GM13976 (cell line): ENCODE results near the gene CYP26A1.

ENCODE experiments used
- DNase-seq: peaks from one replicate; pipeline ENCODE4 v3.0.0; 2012; ENCODE audit warnings: low spot score
- in situ Hi-C: fragments of 300-500 bp; cut with MboI; formaldehyde crosslinking; loops from one replicate; pipeline ENCODE4 v1.12.0; 2022; ENCODE audit warnings: low sequenced_read_pairs, mixed read lengths, inconsistent platforms; ENCODE audit not compliant: unreplicated experiment
- TF ChIP-seq, protein P1 (sequence below): IDR thresholded peaks from 2 replicates; pipeline ENCODE4 v1.5.1; 2012; ENCODE audit warnings: borderline replicate concordance, mild to moderate bottlenecking; ENCODE audit not compliant: insufficient read depth; ENCODE audit errors: extremely low read depth, missing control alignments, control extremely low read depth

CYP26A1 gene

DNA sequence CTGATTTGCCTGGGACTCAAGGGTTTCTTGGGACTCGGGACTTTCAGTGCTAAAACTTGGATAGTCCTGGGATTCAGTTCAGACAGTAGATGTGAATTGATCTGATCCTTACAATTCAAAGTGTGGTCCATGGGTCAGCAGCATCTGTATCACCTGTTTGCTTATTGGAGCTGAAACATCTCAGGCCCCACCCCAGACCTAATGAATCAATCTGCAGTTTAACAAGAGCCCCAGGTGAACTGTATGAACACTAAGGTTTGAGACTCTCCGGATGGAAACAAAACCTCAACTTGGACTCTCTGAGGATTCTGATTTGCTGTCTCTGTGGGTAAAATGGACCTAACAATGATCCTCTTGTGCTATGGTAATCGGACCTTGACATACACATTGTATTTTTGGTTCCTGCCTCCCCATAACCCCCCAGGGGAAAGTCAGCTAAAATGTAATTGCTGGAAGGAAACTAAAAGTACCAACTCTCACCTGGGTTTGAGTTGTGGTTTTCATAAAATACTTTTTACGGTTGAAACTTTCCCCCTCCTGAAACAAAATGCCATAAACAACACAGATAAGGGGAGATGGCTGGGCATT is 11.7 kb downstream of the CYP26A1 start:
- no peak for DNase-seq
- TF ChIP-seq, protein P1, sequence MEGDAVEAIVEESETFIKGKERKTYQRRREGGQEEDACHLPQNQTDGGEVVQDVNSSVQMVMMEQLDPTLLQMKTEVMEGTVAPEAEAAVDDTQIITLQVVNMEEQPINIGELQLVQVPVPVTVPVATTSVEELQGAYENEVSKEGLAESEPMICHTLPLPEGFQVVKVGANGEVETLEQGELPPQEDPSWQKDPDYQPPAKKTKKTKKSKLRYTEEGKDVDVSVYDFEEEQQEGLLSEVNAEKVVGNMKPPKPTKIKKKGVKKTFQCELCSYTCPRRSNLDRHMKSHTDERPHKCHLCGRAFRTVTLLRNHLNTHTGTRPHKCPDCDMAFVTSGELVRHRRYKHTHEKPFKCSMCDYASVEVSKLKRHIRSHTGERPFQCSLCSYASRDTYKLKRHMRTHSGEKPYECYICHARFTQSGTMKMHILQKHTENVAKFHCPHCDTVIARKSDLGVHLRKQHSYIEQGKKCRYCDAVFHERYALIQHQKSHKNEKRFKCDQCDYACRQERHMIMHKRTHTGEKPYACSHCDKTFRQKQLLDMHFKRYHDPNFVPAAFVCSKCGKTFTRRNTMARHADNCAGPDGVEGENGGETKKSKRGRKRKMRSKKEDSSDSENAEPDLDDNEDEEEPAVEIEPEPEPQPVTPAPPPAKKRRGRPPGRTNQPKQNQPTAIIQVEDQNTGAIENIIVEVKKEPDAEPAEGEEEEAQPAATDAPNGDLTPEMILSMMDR: no peak
- in situ Hi-C loops: no loop called here

DNA sequence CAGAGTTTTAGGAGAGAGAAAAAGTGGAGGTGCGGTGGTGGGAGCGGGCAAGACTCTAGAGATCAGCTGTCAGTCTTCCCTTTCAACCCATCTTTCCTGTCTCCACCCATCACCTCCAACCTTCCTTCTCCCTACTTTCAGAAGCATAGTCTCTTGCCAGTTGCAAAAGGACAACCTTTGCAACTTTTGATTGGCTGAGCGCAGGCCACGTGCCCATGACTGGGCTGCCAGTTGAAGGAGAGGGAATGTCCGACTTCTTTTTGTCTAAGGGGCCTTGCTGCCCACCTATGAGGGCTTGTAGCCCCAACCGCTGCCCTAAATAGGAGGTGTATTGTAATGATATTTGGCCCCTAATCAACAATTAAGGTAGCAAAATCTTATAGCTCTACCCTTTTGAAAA is 12.6 kb downstream of the CYP26A1 start:
- DNase-seq: no peak
- TF ChIP-seq, protein P1: no peak
- in situ Hi-C loops: no loop called here

DNA sequence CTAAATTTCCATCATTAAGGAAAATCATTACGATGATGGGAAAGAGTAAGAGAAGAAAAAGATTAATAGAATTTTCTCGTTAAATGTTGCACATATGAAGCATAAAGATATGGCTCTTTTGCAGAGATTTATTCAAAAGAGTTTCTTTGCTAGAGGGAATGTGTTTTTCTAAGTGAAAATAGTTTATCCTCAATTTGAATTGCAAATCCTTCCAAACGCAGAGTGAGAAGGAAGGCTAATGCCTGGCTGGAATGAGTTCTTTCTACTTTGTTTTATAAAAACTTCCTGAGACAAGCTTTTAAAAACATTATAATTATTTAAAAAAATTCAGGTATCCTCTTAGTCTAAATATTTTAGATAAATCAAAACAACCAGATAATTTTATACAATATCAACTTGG is 14.2 kb downstream of the CYP26A1 start:
- DNase-seq: no peak
- TF ChIP-seq, protein P1: no peak
- in situ Hi-C loops: no loop called here

DNA sequence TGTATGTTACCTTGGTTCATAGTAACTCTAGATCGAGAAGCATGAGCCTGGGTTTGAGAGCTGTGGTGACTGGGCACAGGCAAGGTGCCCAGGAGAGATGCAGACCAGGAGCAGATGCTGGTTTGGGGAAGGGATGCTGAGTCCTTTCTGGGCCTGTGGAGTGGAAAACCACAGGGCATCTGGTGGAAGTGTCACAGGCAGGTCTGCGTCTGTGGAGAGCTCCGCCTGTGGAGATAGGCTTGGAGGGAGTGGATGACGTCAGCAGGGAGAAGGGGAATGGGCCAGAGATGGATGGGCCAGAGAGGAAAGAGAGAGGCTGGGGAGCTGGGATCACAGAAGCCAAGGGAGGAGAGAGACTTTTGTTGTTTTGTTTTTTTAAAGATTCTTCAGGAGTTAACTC is 14.8 kb downstream of the CYP26A1 start:
- in situ Hi-C loops: no loop called here
- DNase-seq: no peak
- TF ChIP-seq, protein P1: no peak

DNA sequence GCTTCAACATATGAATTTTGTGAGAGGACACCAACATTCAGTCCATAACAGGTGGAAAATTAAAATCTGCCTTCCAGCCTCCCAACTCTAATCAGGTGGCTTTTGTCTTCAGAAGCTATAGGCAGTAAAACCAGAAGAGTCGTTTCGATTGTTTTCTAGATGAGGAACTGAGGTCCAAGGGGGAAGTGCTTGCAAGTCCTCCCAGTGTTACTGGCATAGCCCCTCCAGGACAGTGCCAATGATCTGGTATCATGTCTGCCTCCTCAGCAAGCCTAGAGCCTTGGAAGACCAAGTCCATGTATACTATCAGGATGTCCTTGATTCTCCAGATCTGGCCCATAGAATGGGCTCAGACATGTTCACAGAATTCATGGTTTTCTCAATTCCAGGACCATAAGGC is 16.9 kb downstream of the CYP26A1 start:
- no peak for DNase-seq
- TF ChIP-seq, protein P1: no peak
- in situ Hi-C loops: no loop called here

DNA sequence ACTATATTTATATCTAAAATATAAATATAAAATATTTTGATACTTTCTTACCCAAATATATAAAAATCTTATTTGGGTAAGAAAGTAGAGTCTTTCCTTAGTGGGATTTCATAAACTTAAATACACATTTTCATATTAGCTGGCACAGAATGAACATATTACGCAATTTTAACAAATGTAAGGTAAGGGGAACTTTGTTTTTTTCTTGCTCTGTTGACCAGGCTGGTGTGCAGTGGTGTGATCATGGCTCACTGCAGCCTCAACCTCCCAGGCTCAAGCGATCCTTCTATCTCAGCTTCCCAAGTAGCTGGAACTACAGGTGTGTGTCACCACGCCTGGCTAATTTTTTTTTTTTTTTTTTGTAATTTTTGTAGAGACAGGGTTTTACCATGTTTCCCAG is 18.3 kb downstream of the CYP26A1 start:
- DNase-seq: no peak
- in situ Hi-C loops: no loop called here
- TF ChIP-seq, protein P1: no peak
